Measurements from ENCODE around the gene C5orf47. TPM values are rescaled to one million over a fixed set of nuclear protein-coding genes. Genes with fewer than 3 reads are reported as not detected.

Gene C5orf47
- total RNA-seq, 1 experiment from 2014 or later, result 0.09 TPM

DNA sequence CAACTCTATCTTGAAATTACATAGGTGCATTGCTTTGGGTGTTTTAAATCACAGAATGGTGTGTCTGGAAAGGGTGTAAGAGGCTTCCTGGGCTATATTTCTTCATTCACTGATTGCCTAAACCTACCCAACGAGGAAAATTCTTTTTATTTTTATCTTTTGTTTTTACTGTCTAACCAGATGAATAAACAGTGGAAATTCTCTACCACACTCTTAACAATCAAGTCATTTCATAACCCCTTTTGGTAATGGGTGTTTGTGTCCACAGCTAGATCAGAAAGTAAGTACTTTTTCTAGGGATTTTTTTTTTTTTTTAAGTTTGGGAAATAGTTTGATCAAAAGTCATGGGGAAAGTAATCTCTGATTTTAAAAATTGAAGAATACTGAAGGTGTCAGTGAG, 27.6 kb upstream of the C5orf47 start:
- Histone ChIP-seq H4K8ac (replicated peaks; ENCODE audit: insufficient read length, low read depth, low read length) (no peak overlapping the region), H3K79me2 (ENCODE audit: insufficient read depth, low read length) (no peaks in the 10 kb centered on the region), H2BK120ac (ENCODE audit: low read depth, low read length, poor library complexity, severe bottlenecking) (no peak overlapping the region), H3K18ac (ENCODE audit: insufficient read length, low read depth, low read length) (no peak overlapping the region), H2BK5ac (ENCODE audit: insufficient read length, low read length) (no peak overlapping the region), H3K27me3 (ENCODE audit: insufficient read depth, low read length) (no peaks in the 10 kb centered on the region), H3K9ac (ENCODE audit: extremely low read depth, insufficient read length, low read length) (no peak overlapping the region), H2BK15ac (ENCODE audit: low read depth, low read length) (no peak overlapping the region), H3K4ac (ENCODE audit: low read depth, low read length) (no peak overlapping the region), H3K14ac (ENCODE audit: insufficient read depth, low read length) (no peak overlapping the region), H3K23ac (ENCODE audit: insufficient read length, low read depth, low read length) (no peak overlapping the region), H3K79me1 (ENCODE audit: insufficient read depth, low read depth, low read length, poor library complexity, severe bottlenecking) (no peaks in the 10 kb centered on the region), H3K4me1 (ENCODE audit: insufficient read depth, low read length) (peaks cover 12% of the 10 kb centered on the region; the same call in 1 of the 2 replicates), H2AFZ (ENCODE audit: low read length) (no peak overlapping the region), H2BK12ac (ENCODE audit: insufficient read length, low read depth, low read length) (no peak overlapping the region), H4K20me1 (ENCODE audit: control insufficient read depth, insufficient read depth, insufficient read length) (no peaks in the 10 kb centered on the region), H2AK5ac (ENCODE audit: insufficient read length, low read length) (no peak overlapping the region), H3K9me3 (ENCODE audit: control insufficient read depth, low read depth, low read length) (no peaks in the 10 kb centered on the region), H3K23me2 (ENCODE audit: insufficient read length, low read depth, low read length, poor library complexity, severe bottlenecking) (no peaks in the 10 kb centered on the region), H4K5ac (ENCODE audit: insufficient read length, low read depth, low read length) (no peak overlapping the region), H3K27ac (ENCODE audit: insufficient read length, low read depth, low read length) (no peak overlapping the region), H3K56ac (ENCODE audit: insufficient read length, low read depth, low read length) (no peak overlapping the region), H3K4me2 (ENCODE audit: insufficient read depth, insufficient read length, low read length) (no peak overlapping the region), H4K91ac (ENCODE audit: insufficient read length, low read depth, low read length) (no peak overlapping the region), H2BK20ac (ENCODE audit: low read depth, low read length, poor library complexity, severe bottlenecking) (no peak overlapping the region), H3T11ph (ENCODE audit: low read length) (no peak overlapping the region)
- H3K4me3 Mint-ChIP-seq, result no peak overlapping the region
- WGBS (ENCODE audit: extremely low coverage, insufficient read length, low lambda C conversion rate), result no CpG with 5 or more reads among the region's 1 CpG
- peak overlapping the region in 1 of 3 experiments; percentile 57; a peak in 1 of 7 replicates for H3K27ac Mint-ChIP-seq
- TF ChIP-seq, protein P1, sequence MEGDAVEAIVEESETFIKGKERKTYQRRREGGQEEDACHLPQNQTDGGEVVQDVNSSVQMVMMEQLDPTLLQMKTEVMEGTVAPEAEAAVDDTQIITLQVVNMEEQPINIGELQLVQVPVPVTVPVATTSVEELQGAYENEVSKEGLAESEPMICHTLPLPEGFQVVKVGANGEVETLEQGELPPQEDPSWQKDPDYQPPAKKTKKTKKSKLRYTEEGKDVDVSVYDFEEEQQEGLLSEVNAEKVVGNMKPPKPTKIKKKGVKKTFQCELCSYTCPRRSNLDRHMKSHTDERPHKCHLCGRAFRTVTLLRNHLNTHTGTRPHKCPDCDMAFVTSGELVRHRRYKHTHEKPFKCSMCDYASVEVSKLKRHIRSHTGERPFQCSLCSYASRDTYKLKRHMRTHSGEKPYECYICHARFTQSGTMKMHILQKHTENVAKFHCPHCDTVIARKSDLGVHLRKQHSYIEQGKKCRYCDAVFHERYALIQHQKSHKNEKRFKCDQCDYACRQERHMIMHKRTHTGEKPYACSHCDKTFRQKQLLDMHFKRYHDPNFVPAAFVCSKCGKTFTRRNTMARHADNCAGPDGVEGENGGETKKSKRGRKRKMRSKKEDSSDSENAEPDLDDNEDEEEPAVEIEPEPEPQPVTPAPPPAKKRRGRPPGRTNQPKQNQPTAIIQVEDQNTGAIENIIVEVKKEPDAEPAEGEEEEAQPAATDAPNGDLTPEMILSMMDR (conservative IDR thresholded peaks at IDR 0.05), result no peak
- H3K36me3 Mint-ChIP-seq (ENCODE audit: insufficient read depth in 1 of 3, low read depth in 3 of 3), result no peaks in the 10 kb centered on the region
- no peak for DNase-seq
- H3K4me1 Mint-ChIP-seq, result peaks cover 30 to 32% of the 10 kb centered on the region in 2 experiments
- no peaks in the 10 kb centered on the region; the same call in 1 of the 2 replicates for H3K27me3 Mint-ChIP-seq (ENCODE audit: low read depth)
- H3K9me3 Mint-ChIP-seq, result no peaks in the 10 kb centered on the region
